ENCODE measurements around the gene BTBD19.

GRCh38 chr1:44831516-44831915 lies 23.2 kb downstream of the BTBD19 start:
- TF ChIP-seq, protein P1, sequence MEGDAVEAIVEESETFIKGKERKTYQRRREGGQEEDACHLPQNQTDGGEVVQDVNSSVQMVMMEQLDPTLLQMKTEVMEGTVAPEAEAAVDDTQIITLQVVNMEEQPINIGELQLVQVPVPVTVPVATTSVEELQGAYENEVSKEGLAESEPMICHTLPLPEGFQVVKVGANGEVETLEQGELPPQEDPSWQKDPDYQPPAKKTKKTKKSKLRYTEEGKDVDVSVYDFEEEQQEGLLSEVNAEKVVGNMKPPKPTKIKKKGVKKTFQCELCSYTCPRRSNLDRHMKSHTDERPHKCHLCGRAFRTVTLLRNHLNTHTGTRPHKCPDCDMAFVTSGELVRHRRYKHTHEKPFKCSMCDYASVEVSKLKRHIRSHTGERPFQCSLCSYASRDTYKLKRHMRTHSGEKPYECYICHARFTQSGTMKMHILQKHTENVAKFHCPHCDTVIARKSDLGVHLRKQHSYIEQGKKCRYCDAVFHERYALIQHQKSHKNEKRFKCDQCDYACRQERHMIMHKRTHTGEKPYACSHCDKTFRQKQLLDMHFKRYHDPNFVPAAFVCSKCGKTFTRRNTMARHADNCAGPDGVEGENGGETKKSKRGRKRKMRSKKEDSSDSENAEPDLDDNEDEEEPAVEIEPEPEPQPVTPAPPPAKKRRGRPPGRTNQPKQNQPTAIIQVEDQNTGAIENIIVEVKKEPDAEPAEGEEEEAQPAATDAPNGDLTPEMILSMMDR (IDR thresholded peaks at IDR 0.05): no peak
- TF ChIP-seq POLR2A (IDR thresholded peaks at IDR 0.05): no peak

Data from Peyer's patch (tissue), 4 donors.